Measurements from ENCODE around the gene TBC1D17. TPM values are rescaled to one million over a fixed set of nuclear protein-coding genes. Genes with fewer than 3 reads are reported as not detected.

TBC1D17 gene
- total RNA-seq, 3 donors from 2014 or later = 21.0 to 31.8 (median 30.4) TPM

DNA sequence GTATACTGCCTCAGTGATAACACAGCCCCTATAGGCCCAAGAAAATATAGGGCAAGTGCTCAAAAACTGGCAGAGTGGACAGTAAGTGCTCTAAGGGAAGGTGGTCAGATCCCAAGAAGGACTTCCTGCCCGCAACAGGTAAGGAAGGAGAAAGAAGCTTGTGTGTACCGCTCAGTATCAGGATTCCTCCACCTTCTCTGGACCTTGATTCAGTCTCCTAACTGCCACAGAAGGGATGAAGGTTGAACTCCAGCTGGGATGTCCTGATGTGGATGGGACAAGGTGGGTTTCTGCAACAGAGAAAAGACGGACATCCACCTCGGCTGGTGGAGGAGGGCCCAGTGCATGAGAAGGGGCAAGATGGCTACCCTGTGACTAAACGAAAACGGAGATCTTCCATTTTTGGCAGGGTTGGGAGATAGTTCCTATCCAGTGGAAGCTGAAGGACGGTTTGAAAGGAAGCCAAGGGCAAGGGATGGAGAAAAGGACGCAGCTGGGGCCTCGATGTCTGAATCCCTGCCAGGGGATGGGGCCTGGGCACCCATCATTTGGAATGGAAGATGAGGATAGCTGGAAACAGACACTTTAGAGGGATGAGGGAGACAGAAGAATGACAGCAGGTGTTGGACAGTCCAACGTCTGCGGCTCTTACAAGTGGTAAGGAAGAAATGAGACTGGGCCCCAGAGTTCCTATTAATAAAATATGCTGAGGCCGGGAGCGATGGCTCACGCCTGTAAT is 50.2 kb downstream of the TBC1D17 start:
- DNase-seq (ENCODE audit: low spot score in 2 of 2) = no peak
- Histone ChIP-seq H3K4me3 (peak overlapping the region in 1 of 3 donors; percentile 94), H3K4me1 (peaks cover 4 to 11% of the 10 kb centered on the region in 2 donors), H3K27me3 (no peaks in the 10 kb centered on the region), H3K27ac (no peak overlapping the region), H3K36me3 (no peaks in the 10 kb centered on the region), H3K9me3 (no peaks in the 10 kb centered on the region)
- TF ChIP-seq POLR2AphosphoS5 (IDR thresholded peaks at IDR 0.05) = no peak
- TF ChIP-seq, protein P1, sequence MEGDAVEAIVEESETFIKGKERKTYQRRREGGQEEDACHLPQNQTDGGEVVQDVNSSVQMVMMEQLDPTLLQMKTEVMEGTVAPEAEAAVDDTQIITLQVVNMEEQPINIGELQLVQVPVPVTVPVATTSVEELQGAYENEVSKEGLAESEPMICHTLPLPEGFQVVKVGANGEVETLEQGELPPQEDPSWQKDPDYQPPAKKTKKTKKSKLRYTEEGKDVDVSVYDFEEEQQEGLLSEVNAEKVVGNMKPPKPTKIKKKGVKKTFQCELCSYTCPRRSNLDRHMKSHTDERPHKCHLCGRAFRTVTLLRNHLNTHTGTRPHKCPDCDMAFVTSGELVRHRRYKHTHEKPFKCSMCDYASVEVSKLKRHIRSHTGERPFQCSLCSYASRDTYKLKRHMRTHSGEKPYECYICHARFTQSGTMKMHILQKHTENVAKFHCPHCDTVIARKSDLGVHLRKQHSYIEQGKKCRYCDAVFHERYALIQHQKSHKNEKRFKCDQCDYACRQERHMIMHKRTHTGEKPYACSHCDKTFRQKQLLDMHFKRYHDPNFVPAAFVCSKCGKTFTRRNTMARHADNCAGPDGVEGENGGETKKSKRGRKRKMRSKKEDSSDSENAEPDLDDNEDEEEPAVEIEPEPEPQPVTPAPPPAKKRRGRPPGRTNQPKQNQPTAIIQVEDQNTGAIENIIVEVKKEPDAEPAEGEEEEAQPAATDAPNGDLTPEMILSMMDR (IDR thresholded peaks at IDR 0.05) = no peak
- no peak for TF ChIP-seq POLR2A (IDR thresholded peaks at IDR 0.05)
- intact Hi-C loops (cut with DNase I; ENCODE audit: low total_unique reads) = no loop called here

DNA sequence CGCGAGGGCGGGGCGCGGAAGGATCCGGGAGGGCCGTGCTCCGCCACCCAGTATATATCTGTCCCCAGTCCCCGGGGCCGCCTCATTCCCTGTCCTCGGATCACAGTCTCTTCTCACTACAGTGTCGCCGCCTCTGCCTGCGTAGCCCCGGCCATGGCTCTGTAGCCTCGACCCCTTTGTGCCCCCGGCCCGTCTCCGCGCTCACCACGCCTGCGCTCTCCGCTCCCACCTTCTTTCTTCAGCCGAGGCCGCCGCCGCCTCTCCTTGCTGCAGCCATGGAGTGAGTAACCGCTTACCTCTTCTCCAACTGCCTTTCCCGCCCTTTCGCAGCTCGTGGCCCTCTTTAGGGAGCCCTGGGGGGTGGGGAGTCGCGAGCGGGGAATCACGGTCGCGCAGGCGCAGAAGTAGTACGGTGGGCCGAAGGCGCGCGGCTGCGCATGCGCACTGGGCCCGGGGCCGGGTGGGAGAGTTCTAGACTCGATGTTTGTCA is 51.7 kb downstream of the TBC1D17 start, which contains the start of the genes ATF5 and NUP62:
TSS of gene ATF5 (plus strand) at position 85 of the 490 bp plus-strand sequence. CDS start 1,646 bp downstream, outside the sequence.
TSS of gene NUP62 (minus strand) at position 384 of the 490 bp plus-strand sequence. CDS start 19,697 bp downstream, outside the sequence.
- Histone ChIP-seq H3K4me3 (peak within 1 kb of the TSS; percentile 93 to 97 (median 94)), H3K9me3 (no peaks in the 10 kb centered on the region), H3K4me1 (peaks cover 4 to 11% of the 10 kb centered on the region in 2 donors), H3K27me3 (no peaks in the 10 kb centered on the region), H3K36me3 (no peaks in the 10 kb centered on the region), H3K27ac (peak within 1 kb of the TSS; percentile 89 to 97)
- intact Hi-C loops (cut with DNase I; ENCODE audit: low total_unique reads) = no loop called here
- DNase-seq (ENCODE audit: low spot score in 2 of 2) = peak; percentile 77 to 87
- TF ChIP-seq, protein P1 (IDR thresholded peaks at IDR 0.05) = no peak
- TF ChIP-seq POLR2AphosphoS5 (IDR thresholded peaks at IDR 0.05) (peak in 1 of 3 donors; percentile 21), POLR2A (IDR thresholded peaks at IDR 0.05) (no peak)

DNA sequence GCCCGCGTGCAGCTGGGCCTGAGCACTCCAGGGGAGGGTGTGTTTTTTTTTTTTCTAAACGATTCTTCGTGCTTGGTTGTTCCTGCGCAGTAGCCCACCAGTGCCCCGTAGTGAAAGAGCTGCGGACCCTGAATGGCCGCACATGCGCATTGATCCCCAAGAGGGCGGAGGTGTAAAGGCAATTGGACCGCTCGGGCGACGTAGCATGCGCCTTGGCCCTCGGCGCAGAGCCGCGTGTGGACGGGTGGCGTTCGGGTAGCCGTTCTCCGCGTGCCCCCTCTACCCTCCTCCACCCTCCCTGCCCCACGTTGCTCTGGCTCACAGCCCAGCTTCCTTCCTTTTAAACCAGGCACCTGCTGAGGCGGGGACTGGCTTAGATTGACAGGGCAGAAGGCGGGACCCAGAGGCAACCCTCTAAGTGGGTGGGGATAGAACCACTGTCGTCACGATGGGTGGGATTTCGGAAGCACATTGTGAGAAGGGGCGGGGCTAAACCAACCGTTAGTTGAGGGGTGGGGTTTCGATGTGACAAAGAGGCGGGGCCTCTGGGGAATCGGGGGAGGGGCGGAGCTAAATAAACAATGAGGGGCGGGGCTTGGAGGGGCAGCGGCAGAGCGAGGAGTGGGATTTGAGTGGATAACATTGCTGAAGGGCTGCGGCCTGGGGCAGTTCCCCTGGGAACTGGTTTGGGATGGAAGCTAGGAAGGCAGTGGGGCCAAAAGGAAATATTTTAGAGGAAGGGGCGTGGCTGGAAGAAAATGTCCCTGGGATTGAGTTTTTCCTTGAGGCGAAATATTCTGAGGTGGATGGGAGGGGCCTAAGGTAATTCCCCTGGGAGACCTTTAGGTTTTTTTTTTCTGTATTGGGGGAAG is 52.3 kb downstream of the TBC1D17 start:
- Histone ChIP-seq H3K9me3 (no peaks in the 10 kb centered on the region), H3K27me3 (no peaks in the 10 kb centered on the region), H3K27ac (peak overlapping the region; percentile 89 to 97), H3K4me1 (peaks cover 4 to 11% of the 10 kb centered on the region in 2 donors), H3K4me3 (peak overlapping the region; percentile 93 to 97 (median 94)), H3K36me3 (no peaks in the 10 kb centered on the region)
- intact Hi-C loops (cut with DNase I; ENCODE audit: low total_unique reads) = loop anchor here (1.0 kb wide), 1 partner anchor 16 kb away; no protein-coding TSS in a partner anchor
- TF ChIP-seq POLR2AphosphoS5 (IDR thresholded peaks at IDR 0.05) (peak; percentile 50 to 84 (median 53)), POLR2A (IDR thresholded peaks at IDR 0.05) (no peak)
- TF ChIP-seq, protein P1 (IDR thresholded peaks at IDR 0.05) = peak; percentile 10 to 33 (median 32)
- peak; percentile 83 to 84 for DNase-seq (ENCODE audit: low spot score in 2 of 2)

DNA sequence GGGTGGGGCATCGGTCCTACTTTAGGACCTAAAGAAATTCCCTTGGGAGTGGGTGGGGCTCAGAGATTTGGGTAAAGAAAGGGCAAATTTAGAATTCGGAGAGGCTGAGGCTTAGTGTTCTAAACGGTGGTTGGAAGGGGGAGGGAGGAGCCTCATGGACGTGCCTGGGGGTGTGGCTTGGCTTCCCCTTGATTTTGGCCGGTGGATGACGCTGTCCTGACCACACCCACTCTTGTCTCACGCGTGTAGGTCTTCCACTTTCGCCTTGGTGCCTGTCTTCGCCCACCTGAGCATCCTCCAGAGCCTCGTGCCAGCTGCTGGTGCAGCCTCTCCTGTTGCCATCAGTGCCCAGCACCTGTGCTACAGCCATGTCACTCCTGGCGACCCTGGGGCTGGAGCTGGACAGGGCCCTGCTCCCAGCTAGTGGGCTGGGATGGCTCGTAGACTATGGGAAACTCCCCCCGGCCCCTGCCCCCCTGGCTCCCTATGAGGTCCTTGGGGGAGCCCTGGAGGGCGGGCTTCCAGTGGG is 53.0 kb downstream of the TBC1D17 start:
- H3K27ac ChIP-seq = peak overlapping the region; percentile 89 to 97
- H3K4me1 ChIP-seq = peaks cover 4 to 11% of the 10 kb centered on the region in 2 donors
- DNase-seq (ENCODE audit: low spot score in 2 of 2) = no peak
- peak overlapping the region in 1 of 3 donors; percentile 94 for H3K4me3 ChIP-seq
- intact Hi-C loops (cut with DNase I; ENCODE audit: low total_unique reads) = loop anchor here (1.0 kb wide), 1 partner anchor 16 kb away; no protein-coding TSS in a partner anchor
- TF ChIP-seq POLR2A (IDR thresholded peaks at IDR 0.05) (no peak), POLR2AphosphoS5 (IDR thresholded peaks at IDR 0.05) (no peak)
- TF ChIP-seq, protein P1 (IDR thresholded peaks at IDR 0.05) = no peak
- no peaks in the 10 kb centered on the region for H3K9me3 ChIP-seq
- H3K36me3 ChIP-seq = no peaks in the 10 kb centered on the region
- H3K27me3 ChIP-seq = no peaks in the 10 kb centered on the region

Data from breast epithelium (tissue), 4 donors.